Ishikawa (cell line): ENCODE data around the gene CTU1.

ENCODE experiments used
- CEBPB ChIP-seq: IDR thresholded peaks from 2 replicates; pipeline ENCODE4 v1.6.1; 2012
- CREB1 ChIP-seq: IDR thresholded peaks from 2 replicates; pipeline ENCODE4 v1.6.1; 2012; ENCODE audit warnings: low read depth
- EGR1 ChIP-seq: IDR thresholded peaks from 2 replicates; pipeline ENCODE4 v1.6.1; 2012
- EP300 ChIP-seq: IDR thresholded peaks from 2 replicates; pipeline ENCODE4 v1.6.1; 2012; ENCODE audit warnings: borderline replicate concordance
- FOXM1 ChIP-seq: IDR thresholded peaks from 2 replicates; pipeline ENCODE4 v1.6.1; 2012; ENCODE audit warnings: low read depth, borderline replicate concordance
- MAX ChIP-seq: IDR thresholded peaks from 2 replicates; pipeline ENCODE4 v1.6.1; 2012
- NFIC ChIP-seq: IDR thresholded peaks from 2 replicates; pipeline ENCODE4 v1.6.1; 2012
- RAD21 ChIP-seq: IDR thresholded peaks from 2 replicates; pipeline ENCODE4 v1.6.1; 2012; ENCODE audit warnings: low read depth
- REST ChIP-seq: IDR thresholded peaks from 2 replicates; pipeline ENCODE4 v1.6.1; 2012; ENCODE audit warnings: low read depth, mild to moderate bottlenecking
- TAF1 ChIP-seq: IDR thresholded peaks from 2 replicates; pipeline ENCODE4 v1.6.1; 2012; ENCODE audit warnings: low read depth, mild to moderate bottlenecking
- TCF12 ChIP-seq: IDR thresholded peaks from 2 replicates; pipeline ENCODE4 v1.6.1; 2012; ENCODE audit warnings: low read depth
- TEAD4 ChIP-seq: IDR thresholded peaks from 2 replicates; pipeline ENCODE4 v1.6.1; 2012
- USF1 ChIP-seq: IDR thresholded peaks from 2 replicates; pipeline ENCODE4 v1.6.1; 2012
- YY1 ChIP-seq: IDR thresholded peaks from 2 replicates; pipeline ENCODE4 v1.6.1; 2012; ENCODE audit warnings: low read depth
- ZBTB7A ChIP-seq: IDR thresholded peaks from 2 replicates; pipeline ENCODE4 v1.6.1; 2012; ENCODE audit warnings: low read depth

The CTU1 gene

GRCh38 chr19:51123802-51124201 lies 15.6 kb upstream of the CTU1 start:
- TF ChIP-seq CREB1 (no peak), USF1 (no peak), CEBPB (no peak), TEAD4 (no peak), REST (no peak)

GRCh38 chr19:51123381-51123800 lies 15.2 kb upstream of the CTU1 start:
- TF ChIP-seq FOXM1 (no peak), TCF12 (no peak), TAF1 (no peak), USF1 (no peak), ZBTB7A (no peak), EGR1 (no peak)

- TF ChIP-seq TEAD4 (no peak), YY1 (no peak), EP300 (no peak), TAF1 (no peak), EGR1 (no peak), ZBTB7A (no peak), REST (no peak), NFIC (no peak), USF1 (no peak), CREB1 (no peak), MAX (no peak), TCF12 (no peak), CEBPB (no peak), RAD21 (no peak), FOXM1 (no peak)
These were observed 14.1 kb upstream of the CTU1 start for GRCh38 chr19:51122112-51122981.

- TF ChIP-seq REST (no peak), MAX (no peak), NFIC (no peak)
These were observed 13.0 kb upstream of the CTU1 start for GRCh38 chr19:51121257-51121656.

GRCh38 chr19:51120160-51120559 lies 12.0 kb upstream of the CTU1 start:
- no peak for TF ChIP-seq RAD21
- no peak for TF ChIP-seq TCF12
- no peak for TF ChIP-seq MAX
- TF ChIP-seq EP300: no peak
- no peak for TF ChIP-seq TAF1
- TF ChIP-seq YY1: no peak
- no peak for TF ChIP-seq ZBTB7A
- no peak for TF ChIP-seq EGR1
- TF ChIP-seq CREB1: no peak
- TF ChIP-seq REST: no peak
- TF ChIP-seq NFIC: no peak
